ENCODE results near the gene ACTL10. TPM values are rescaled to one million over a fixed set of nuclear protein-coding genes. Genes with fewer than 3 reads are reported as not detected.

Gene ACTL10
- total and polyA plus RNA-seq, 2 of the 4 experiments (the other 2 are of a cell fraction): 0.18 to 0.43 TPM

DNA sequence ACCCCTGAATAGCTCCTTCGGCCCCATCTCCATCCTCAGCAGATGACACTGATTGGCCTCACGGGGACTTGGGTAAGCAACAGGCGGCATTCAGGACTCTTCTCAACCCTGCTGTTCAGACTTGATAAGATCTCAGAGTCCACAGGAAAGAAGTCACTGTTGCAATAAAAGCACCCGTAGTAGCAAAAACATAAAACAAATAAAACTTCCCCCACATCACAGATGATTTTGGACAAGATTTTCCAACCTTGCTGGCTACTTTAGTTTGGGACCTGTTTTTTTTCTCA is 21.7 kb upstream of the ACTL10 start:
- intact Hi-C loops (cut with micrococcal nuclease) (no loop called here), dilution Hi-C loops (cut with HindIII; ENCODE audit: low sequenced_read_pairs, unreplicated experiment) (no loop called here), in situ Hi-C loops (cut with MboI; ENCODE audit: low sequenced_read_pairs) (no loop called here)
- H2AFZ ChIP-seq (replicated peaks; ENCODE audit: low read length, poor library complexity): no peak overlapping the region
- no peak for DNase-seq
- H3K4ac ChIP-seq (ENCODE audit: low read depth, low read length): no peak overlapping the region
- H2AK5ac ChIP-seq (ENCODE audit: low read depth, low read length): no peak overlapping the region
- no peak overlapping the region for H3K18ac ChIP-seq (ENCODE audit: low read depth, low read length)
- no peak overlapping the region for H2BK15ac ChIP-seq (ENCODE audit: low read depth, low read length)
- H3K36me3 ChIP-seq (ENCODE audit: control insufficient read depth, insufficient read depth, low read length): peaks cover 34% of the 10 kb centered on the region
- no peak overlapping the region for H2BK120ac ChIP-seq (ENCODE audit: low read depth, low read length)
- no peaks in the 10 kb centered on the region for H3K27me3 ChIP-seq (ENCODE audit: control insufficient read depth, insufficient read depth, low read length)
- no peak overlapping the region for H2AK9ac ChIP-seq (replicated peaks; ENCODE audit: low read depth, low read length, poor library complexity)
- no peak overlapping the region for H3K14ac ChIP-seq (replicated peaks; ENCODE audit: low read depth, low read length)
- H3K9ac ChIP-seq (ENCODE audit: low read depth, low read length): no peak overlapping the region
- no TSS peak for BruUV-seq (replicated peaks)
- H3K4me1 ChIP-seq (ENCODE audit: control insufficient read depth, insufficient read depth, low read length): 0 out of 2 replicates have a peak, but pooled peaks cover 3% of the 10 kb centered on the region
- H3K23ac ChIP-seq (ENCODE audit: low read depth, low read length): no peak overlapping the region
- H3K4me2 ChIP-seq (ENCODE audit: low read depth, low read length): no peak overlapping the region
- TF ChIP-seq, protein P1, sequence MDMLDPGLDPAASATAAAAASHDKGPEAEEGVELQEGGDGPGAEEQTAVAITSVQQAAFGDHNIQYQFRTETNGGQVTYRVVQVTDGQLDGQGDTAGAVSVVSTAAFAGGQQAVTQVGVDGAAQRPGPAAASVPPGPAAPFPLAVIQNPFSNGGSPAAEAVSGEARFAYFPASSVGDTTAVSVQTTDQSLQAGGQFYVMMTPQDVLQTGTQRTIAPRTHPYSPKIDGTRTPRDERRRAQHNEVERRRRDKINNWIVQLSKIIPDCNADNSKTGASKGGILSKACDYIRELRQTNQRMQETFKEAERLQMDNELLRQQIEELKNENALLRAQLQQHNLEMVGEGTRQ (IDR thresholded peaks at IDR 0.05; ENCODE audit: low read depth, low read length): no peak
- TF ChIP-seq BHLHE40 (IDR thresholded peaks at IDR 0.05; ENCODE audit: low read depth, low read length): no peak
- no peak for TF ChIP-seq CHD1 (IDR thresholded peaks at IDR 0.05; ENCODE audit: low read depth, low read length)
- TF ChIP-seq POLR2A (IDR thresholded peaks at IDR 0.05; ENCODE audit: low read depth, low read length): no peak
- no peak for TF ChIP-seq MAFK (IDR thresholded peaks at IDR 0.05; ENCODE audit: low read depth, low read length)
- TF ChIP-seq SMC3 (IDR thresholded peaks at IDR 0.05; ENCODE audit: low read depth, low read length): no peak
- no peak for TF ChIP-seq RCOR1 (IDR thresholded peaks at IDR 0.05; ENCODE audit: insufficient replicate concordance, low read length)
- TF ChIP-seq, protein P2, sequence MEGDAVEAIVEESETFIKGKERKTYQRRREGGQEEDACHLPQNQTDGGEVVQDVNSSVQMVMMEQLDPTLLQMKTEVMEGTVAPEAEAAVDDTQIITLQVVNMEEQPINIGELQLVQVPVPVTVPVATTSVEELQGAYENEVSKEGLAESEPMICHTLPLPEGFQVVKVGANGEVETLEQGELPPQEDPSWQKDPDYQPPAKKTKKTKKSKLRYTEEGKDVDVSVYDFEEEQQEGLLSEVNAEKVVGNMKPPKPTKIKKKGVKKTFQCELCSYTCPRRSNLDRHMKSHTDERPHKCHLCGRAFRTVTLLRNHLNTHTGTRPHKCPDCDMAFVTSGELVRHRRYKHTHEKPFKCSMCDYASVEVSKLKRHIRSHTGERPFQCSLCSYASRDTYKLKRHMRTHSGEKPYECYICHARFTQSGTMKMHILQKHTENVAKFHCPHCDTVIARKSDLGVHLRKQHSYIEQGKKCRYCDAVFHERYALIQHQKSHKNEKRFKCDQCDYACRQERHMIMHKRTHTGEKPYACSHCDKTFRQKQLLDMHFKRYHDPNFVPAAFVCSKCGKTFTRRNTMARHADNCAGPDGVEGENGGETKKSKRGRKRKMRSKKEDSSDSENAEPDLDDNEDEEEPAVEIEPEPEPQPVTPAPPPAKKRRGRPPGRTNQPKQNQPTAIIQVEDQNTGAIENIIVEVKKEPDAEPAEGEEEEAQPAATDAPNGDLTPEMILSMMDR (conservative IDR thresholded peaks at IDR 0.05; ENCODE audit: low read depth, low read length): no peak
- TF ChIP-seq CEBPB (IDR thresholded peaks at IDR 0.05; ENCODE audit: low read depth, low read length): no peak
- no peak for TF ChIP-seq RAD21 (IDR thresholded peaks at IDR 0.05; ENCODE audit: low read length)
- no peak for TF ChIP-seq NFE2L2 (IDR thresholded peaks at IDR 0.05; ENCODE audit: low read depth, low read length)
- TF ChIP-seq FOS (IDR thresholded peaks at IDR 0.05; ENCODE audit: low read depth, low read length): no peak
- no peak for TF ChIP-seq MXI1 (IDR thresholded peaks at IDR 0.05; ENCODE audit: borderline replicate concordance, low read depth, low read length)
- TF ChIP-seq, protein P3, sequence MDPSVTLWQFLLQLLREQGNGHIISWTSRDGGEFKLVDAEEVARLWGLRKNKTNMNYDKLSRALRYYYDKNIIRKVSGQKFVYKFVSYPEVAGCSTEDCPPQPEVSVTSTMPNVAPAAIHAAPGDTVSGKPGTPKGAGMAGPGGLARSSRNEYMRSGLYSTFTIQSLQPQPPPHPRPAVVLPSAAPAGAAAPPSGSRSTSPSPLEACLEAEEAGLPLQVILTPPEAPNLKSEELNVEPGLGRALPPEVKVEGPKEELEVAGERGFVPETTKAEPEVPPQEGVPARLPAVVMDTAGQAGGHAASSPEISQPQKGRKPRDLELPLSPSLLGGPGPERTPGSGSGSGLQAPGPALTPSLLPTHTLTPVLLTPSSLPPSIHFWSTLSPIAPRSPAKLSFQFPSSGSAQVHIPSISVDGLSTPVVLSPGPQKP (IDR thresholded peaks at IDR 0.05; ENCODE audit: borderline replicate concordance, low read depth, low read length): no peak
- no peak for TF ChIP-seq RFX5 (IDR thresholded peaks at IDR 0.05; ENCODE audit: low read depth, low read length)
- no peak for TF ChIP-seq MAZ (IDR thresholded peaks at IDR 0.05; ENCODE audit: borderline replicate concordance, low read depth, low read length)
- WGBS, 2 experiments (ENCODE audit: extremely low coverage in 2 of 2, insufficient read length in 1 of 2): no CpG with 5 or more reads among the region's 4 CpGs
- H3K4me3 ChIP-seq (ENCODE audit: insufficient read depth, low read depth, low read length): no peak overlapping the region
- H4K20me1 ChIP-seq (ENCODE audit: insufficient read depth, low read length): peaks cover 9% of the 10 kb centered on the region; the same call in 1 of the 2 replicates
- CTCF ChIA-PET: interaction anchor here (0.7 kb wide), 1 partner anchor 188 kb away, joined by 3 read pairs; no protein-coding TSS in a partner anchor
- no peak overlapping the region for H2BK20ac ChIP-seq (ENCODE audit: low read depth, low read length)
- H3K9me3 ChIP-seq (ENCODE audit: control insufficient read depth, insufficient read depth, low read length): no peaks in the 10 kb centered on the region
- no peaks in the 10 kb centered on the region; a peak in 1 of 4 replicates for H3K79me1 ChIP-seq (ENCODE audit: low read depth in 1 of 2, low read length in 2 of 2)
- ATAC-seq (ENCODE audit: low read depth): no peak
- no peak overlapping the region for H3K56ac ChIP-seq (ENCODE audit: extremely low read depth, insufficient read depth, low read length)
- peaks cover 14% of the 10 kb centered on the region; the same call in 1 of the 2 replicates for H3K9me1 ChIP-seq (ENCODE audit: insufficient read depth, low read length)
- no peak overlapping the region for H3K27ac ChIP-seq (ENCODE audit: insufficient read depth, low read length)
- H2BK5ac ChIP-seq (ENCODE audit: low read depth, low read length, poor library complexity, severe bottlenecking): no peak overlapping the region
- POLR2A ChIA-PET (ENCODE audit: unreplicated experiment): no interaction called here
- H4K5ac ChIP-seq (ENCODE audit: low read depth, low read length): no peak overlapping the region
- H4K8ac ChIP-seq (ENCODE audit: low read depth in 2 of 2, low read length in 2 of 2): no peak overlapping the region
- H4K91ac ChIP-seq (ENCODE audit: insufficient read depth, low read depth, low read length): no peak overlapping the region
